ENCODE measurements around the gene FNDC3B.

- TF ChIP-seq EP300 (IDR thresholded peaks at IDR 0.05) = no peak
- TF ChIP-seq, protein P1, sequence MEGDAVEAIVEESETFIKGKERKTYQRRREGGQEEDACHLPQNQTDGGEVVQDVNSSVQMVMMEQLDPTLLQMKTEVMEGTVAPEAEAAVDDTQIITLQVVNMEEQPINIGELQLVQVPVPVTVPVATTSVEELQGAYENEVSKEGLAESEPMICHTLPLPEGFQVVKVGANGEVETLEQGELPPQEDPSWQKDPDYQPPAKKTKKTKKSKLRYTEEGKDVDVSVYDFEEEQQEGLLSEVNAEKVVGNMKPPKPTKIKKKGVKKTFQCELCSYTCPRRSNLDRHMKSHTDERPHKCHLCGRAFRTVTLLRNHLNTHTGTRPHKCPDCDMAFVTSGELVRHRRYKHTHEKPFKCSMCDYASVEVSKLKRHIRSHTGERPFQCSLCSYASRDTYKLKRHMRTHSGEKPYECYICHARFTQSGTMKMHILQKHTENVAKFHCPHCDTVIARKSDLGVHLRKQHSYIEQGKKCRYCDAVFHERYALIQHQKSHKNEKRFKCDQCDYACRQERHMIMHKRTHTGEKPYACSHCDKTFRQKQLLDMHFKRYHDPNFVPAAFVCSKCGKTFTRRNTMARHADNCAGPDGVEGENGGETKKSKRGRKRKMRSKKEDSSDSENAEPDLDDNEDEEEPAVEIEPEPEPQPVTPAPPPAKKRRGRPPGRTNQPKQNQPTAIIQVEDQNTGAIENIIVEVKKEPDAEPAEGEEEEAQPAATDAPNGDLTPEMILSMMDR (IDR thresholded peaks at IDR 0.05) = no peak
These were observed 99.6 kb downstream of the FNDC3B start for GRCh38 chr3:172138792-172139507.

All from suprapubic skin (tissue), 3 donors.